Activated CD4-positive, CD25-positive, alpha-beta regulatory T cell treated with anti-CD3 and anti-CD28 coated beads, Interleukin-2, amount 50 U/mL, for 24 hours (primary cell): ENCODE results near the gene FAM20A.

Experiments used
- ATAC-seq, 2 donors: fragments of 150-1000 bp; cut with Tn5 transposase; one replicate each; pipeline ENCODE4 v1.10.0; 2021; ENCODE audit warnings: mild to moderate bottlenecking in 1 of 2, moderate library complexity in 1 of 2

FAM20A gene

GRCh38 chr17:68489919-68490318 lies 111.2 kb downstream of the FAM20A start:
- ATAC-seq, result no peak
